Omental fat pad (tissue), 4 donors: Measurements from ENCODE around the gene XKR7. TPM values are rescaled to one million over a fixed set of nuclear protein-coding genes. Genes with fewer than 3 reads are reported as not detected.
"Not testable (repeated sequence)": the region's sequence is repeated elsewhere in the genome, so short reads cannot be mapped to it uniquely, and the experiment has no call there.

Experiments
- ATAC-seq: fragments of 150-250 bp; one replicate; pipeline ENCODE4 v1.9.1; 2016; ENCODE audit warnings: mild to moderate bottlenecking, moderate library complexity; ENCODE audit not compliant: low FRiP score
- DNase-seq: peaks from one replicate; pipeline ENCODE4 v3.0.0-alpha.2; 2019; ENCODE audit warnings: low spot score
- CTCF ChIP-seq, 3 donors: fragments of 450-650 bp; IDR thresholded peaks; one replicate each; pipeline ENCODE4 v1.5.1; 2016 to 2017; ENCODE audit warnings: antibody characterized with exemption in 3 of 3, mild to moderate bottlenecking in 3 of 3, moderate library complexity in 2 of 3
- total RNA-seq, 4 donors: library from RNA; depleted of rRNA; stranded (reverse); fragments of >200 nt; gene quantifications; one replicate each; pipeline ENCODE4 v1.1.0, GENCODE V29; 2016

XKR7 gene
- total RNA-seq, 4 donors from 2014 or later = not detected

- TF ChIP-seq CTCF (IDR thresholded peaks at IDR 0.05) = no peak
Observed at GRCh38 chr20:31922588-31922987, 45.4 kb upstream of the XKR7 start.

GRCh38 chr20:31923388-31924331 is 44.3 kb upstream of the XKR7 start:
- no peak for ATAC-seq
- DNase-seq = no peak
- TF ChIP-seq CTCF (IDR thresholded peaks at IDR 0.05) = no peak

More at GRCh38 chr20:31922588-31922987, 45.4 kb upstream of the XKR7 start:
- no peak for DNase-seq
- no peak for ATAC-seq

- ATAC-seq (no peak), DNase-seq (no peak)
- no peak for TF ChIP-seq CTCF (IDR thresholded peaks at IDR 0.05)
Observed at GRCh38 chr20:31924561-31924960, 43.4 kb upstream of the XKR7 start.

- no peak for ATAC-seq
- no peak for DNase-seq
Observed at GRCh38 chr20:31925631-31926030, 42.3 kb upstream of the XKR7 start.

GRCh38 chr20:31926493-31926892 is 41.5 kb upstream of the XKR7 start:
- ATAC-seq (no peak), DNase-seq (no peak)
- TF ChIP-seq CTCF (IDR thresholded peaks at IDR 0.05) = no peak

More at GRCh38 chr20:31925631-31926030, 42.3 kb upstream of the XKR7 start:
- TF ChIP-seq CTCF (IDR thresholded peaks at IDR 0.05) = no peak

GRCh38 chr20:31927627-31928159 is 40.3 kb upstream of the XKR7 start:
- DNase-seq (no peak), ATAC-seq (no peak)
- TF ChIP-seq CTCF (IDR thresholded peaks at IDR 0.05) = no peak

GRCh38 chr20:31929631-31930030 is 38.3 kb upstream of the XKR7 start:
- not testable (repeated sequence) for DNase-seq, ATAC-seq
